Measurements from ENCODE around the gene C11orf54. TPM values are rescaled to one million over a fixed set of nuclear protein-coding genes. Genes with fewer than 3 reads are reported as not detected.

C11orf54 gene
- total RNA-seq, 2 experiments from 2014 or later = 24.4 to 24.6 TPM

GRCh38 chr11:93775289-93775688, 33.8 kb downstream of the C11orf54 start:
- no peaks in the 10 kb centered on the region for H3K27me3 Mint-ChIP-seq
- H3K27ac Mint-ChIP-seq = no peak overlapping the region
- no peaks in the 10 kb centered on the region for H3K4me1 Mint-ChIP-seq
- no peak for DNase-seq
- ChIA-PET POLR2A (interaction anchor here (2.6 kb wide), 1 partner anchor 10 kb away, joined by 8 read pairs; no protein-coding TSS in a partner anchor), CTCF (no interaction called here)
- H3K4me3 Mint-ChIP-seq = no peak overlapping the region
- peaks cover 2% of the 10 kb centered on the region for H3K9me3 Mint-ChIP-seq
- H3K36me3 Mint-ChIP-seq (ENCODE audit: low read depth) = peaks cover 12% of the 10 kb centered on the region

GRCh38 chr11:93783362-93783761, 41.9 kb downstream of the C11orf54 start:
- ChIA-PET CTCF (interaction anchor here (0.8 to 3.8 kb wide), 6 partner anchors 15 to 345 kb away, joined by 3 to 47 read pairs (median 4); partner anchors contain the start of genes C11orf54, PANX1 and TAF1D), POLR2A (interaction anchor here (0.8 to 9.1 kb wide), 24 partner anchors 9 to 761 kb away, joined by 3 to 325 read pairs (median 5); partner anchors contain the start of genes C11orf54, CEP295, FUT4 and PANX1)
- peak overlapping the region; percentile 97 for H3K4me3 Mint-ChIP-seq
- DNase-seq = no peak
- H3K36me3 Mint-ChIP-seq (ENCODE audit: low read depth) = peaks cover 43% of the 10 kb centered on the region
- H3K9me3 Mint-ChIP-seq = no peaks in the 10 kb centered on the region
- H3K27ac Mint-ChIP-seq = peak overlapping the region; percentile 90
- H3K4me1 Mint-ChIP-seq = peaks cover 46% of the 10 kb centered on the region
- no peaks in the 10 kb centered on the region for H3K27me3 Mint-ChIP-seq

- Mint-ChIP-seq H3K9me3 (no peaks in the 10 kb centered on the region), H3K36me3 (ENCODE audit: low read depth) (peaks cover 45% of the 10 kb centered on the region), H3K27me3 (no peaks in the 10 kb centered on the region), H3K4me1 (peaks cover 48% of the 10 kb centered on the region), H3K27ac (peak overlapping the region; percentile 90), H3K4me3 (peak overlapping the region; percentile 97)
- DNase-seq = no peak
- POLR2A ChIA-PET = interaction anchor here (0.7 to 9.1 kb wide), 28 partner anchors 9 to 1310 kb away, joined by 3 to 325 read pairs (median 5); partner anchors contain the start of genes ANKRD49, C11orf54, CEP295 and FUT4
- CTCF ChIA-PET = interaction anchor here (0.8 to 3.8 kb wide), 8 partner anchors 15 to 345 kb away, joined by 3 to 47 read pairs (median 4); partner anchors contain the start of genes C11orf54, CEP295, PANX1 and TAF1D
Measured at GRCh38 chr11:93783765-93784144, 42.3 kb downstream of the C11orf54 start.

- H3K27ac Mint-ChIP-seq = peak within 1 kb of the TSS; percentile 90
- H3K27me3 Mint-ChIP-seq = no peaks in the 10 kb centered on the region
- H3K4me1 Mint-ChIP-seq = peaks cover 50% of the 10 kb centered on the region
- ChIA-PET CTCF (interaction anchor here (0.8 to 3.8 kb wide), 8 partner anchors 16 to 344 kb away, joined by 3 to 47 read pairs (median 4); partner anchors contain the start of genes C11orf54, CEP295, PANX1 and TAF1D), POLR2A (interaction anchor here (0.7 to 9.1 kb wide), 28 partner anchors 8 to 1310 kb away, joined by 3 to 325 read pairs (median 5); partner anchors contain the start of genes ANKRD49, C11orf54, CEP295 and FUT4)
- H3K9me3 Mint-ChIP-seq = no peaks in the 10 kb centered on the region
- H3K36me3 Mint-ChIP-seq (ENCODE audit: low read depth) = peaks cover 51% of the 10 kb centered on the region
- peak; percentile 91 for DNase-seq
- peak within 1 kb of the TSS; percentile 97 for H3K4me3 Mint-ChIP-seq
Measured at GRCh38 chr11:93784145-93784934, 42.9 kb downstream of the C11orf54 start, which contains the start of gene MED17. MED17 (plus strand) TSS chr11:93784282; CDS start chr11:93784514, 232 bp downstream.

GRCh38 chr11:93784935-93785360, 43.5 kb downstream of the C11orf54 start:
- CTCF ChIA-PET = interaction anchor here (1.1 kb wide), 1 partner anchor 44 kb away, joined by 9 read pairs; the partner anchor contains the start of genes C11orf54 and TAF1D
- Mint-ChIP-seq H3K9me3 (no peaks in the 10 kb centered on the region), H3K27me3 (no peaks in the 10 kb centered on the region), H3K4me3 (peak overlapping the region; percentile 97), H3K4me1 (peaks cover 50% of the 10 kb centered on the region), H3K27ac (peak overlapping the region; percentile 90), H3K36me3 (ENCODE audit: low read depth) (peaks cover 53% of the 10 kb centered on the region)
- no peak for DNase-seq
- POLR2A ChIA-PET = interaction anchor here (0.7 to 9.1 kb wide), 3 partner anchors 10 to 46 kb away, joined by 3 to 325 read pairs (median 4); partner anchors contain the start of genes C11orf54 and TAF1D

- Mint-ChIP-seq H3K27ac (no peak overlapping the region), H3K36me3 (ENCODE audit: low read depth) (peaks cover 84% of the 10 kb centered on the region), H3K4me3 (no peak overlapping the region), H3K27me3 (no peaks in the 10 kb centered on the region), H3K4me1 (peaks cover 25% of the 10 kb centered on the region), H3K9me3 (no peaks in the 10 kb centered on the region)
- DNase-seq = no peak
- CTCF ChIA-PET = no interaction called here
- POLR2A ChIA-PET = interaction anchor here (1.9 to 4.9 kb wide), 3 partner anchors 7 to 55 kb away, joined by 6 to 42 read pairs (median 7); partner anchors contain the start of genes C11orf54, MED17 and TAF1D
Measured at GRCh38 chr11:93791493-93791892, 50.0 kb downstream of the C11orf54 start.

GRCh38 chr11:93796441-93797231, 55.2 kb downstream of the C11orf54 start:
- Mint-ChIP-seq H3K4me1 (peaks cover 9% of the 10 kb centered on the region), H3K36me3 (ENCODE audit: low read depth) (peaks cover 72% of the 10 kb centered on the region), H3K4me3 (no peak overlapping the region), H3K27ac (no peak overlapping the region), H3K9me3 (no peaks in the 10 kb centered on the region), H3K27me3 (no peaks in the 10 kb centered on the region)
- DNase-seq = no peak
- ChIA-PET POLR2A (no interaction called here), CTCF (no interaction called here)

- Mint-ChIP-seq H3K27ac (no peak overlapping the region), H3K4me1 (peaks cover 4% of the 10 kb centered on the region), H3K4me3 (no peak overlapping the region), H3K9me3 (no peaks in the 10 kb centered on the region), H3K36me3 (ENCODE audit: low read depth) (peaks cover 65% of the 10 kb centered on the region), H3K27me3 (no peaks in the 10 kb centered on the region)
- POLR2A ChIA-PET = interaction anchor here (0.6 to 1.7 kb wide), 5 partner anchors 11 to 72 kb away, joined by 3 to 6 read pairs (median 3); partner anchors contain the start of genes C11orf54 and TAF1D
- DNase-seq = no peak
- CTCF ChIA-PET = interaction anchor here (1.3 to 1.4 kb wide), 2 partner anchors 25 to 63 kb away, joined by 3 read pairs; no protein-coding TSS in a partner anchor
Measured at GRCh38 chr11:93801366-93801765, 59.9 kb downstream of the C11orf54 start.

GRCh38 chr11:93804879-93805278, 63.4 kb downstream of the C11orf54 start:
- H3K27ac Mint-ChIP-seq = no peak overlapping the region
- peaks cover 61% of the 10 kb centered on the region for H3K36me3 Mint-ChIP-seq (ENCODE audit: low read depth)
- H3K27me3 Mint-ChIP-seq = no peaks in the 10 kb centered on the region
- no peak overlapping the region for H3K4me3 Mint-ChIP-seq
- no peaks in the 10 kb centered on the region for H3K9me3 Mint-ChIP-seq
- no peaks in the 10 kb centered on the region for H3K4me1 Mint-ChIP-seq
- CTCF ChIA-PET = no interaction called here
- POLR2A ChIA-PET = no interaction called here
- DNase-seq = no peak

GRCh38 chr11:93807980-93808379, 66.5 kb downstream of the C11orf54 start:
- ChIA-PET CTCF (interaction anchor here (1.6 kb wide), 1 partner anchor 24 kb away, joined by 3 read pairs; the partner anchor contains the start of gene MED17), POLR2A (no interaction called here)
- Mint-ChIP-seq H3K4me3 (no peak overlapping the region), H3K27ac (no peak overlapping the region), H3K36me3 (ENCODE audit: low read depth) (peaks cover 69% of the 10 kb centered on the region), H3K4me1 (no peaks in the 10 kb centered on the region), H3K9me3 (no peaks in the 10 kb centered on the region), H3K27me3 (no peaks in the 10 kb centered on the region)
- no peak for DNase-seq

- ChIA-PET CTCF (no interaction called here), POLR2A (no interaction called here)
- H3K9me3 Mint-ChIP-seq = no peaks in the 10 kb centered on the region
- no peaks in the 10 kb centered on the region for H3K27me3 Mint-ChIP-seq
- H3K27ac Mint-ChIP-seq = no peak overlapping the region
- no peak for DNase-seq
- H3K36me3 Mint-ChIP-seq (ENCODE audit: low read depth) = peaks cover 59% of the 10 kb centered on the region
- H3K4me1 Mint-ChIP-seq = no peaks in the 10 kb centered on the region
- H3K4me3 Mint-ChIP-seq = no peak overlapping the region
Measured at GRCh38 chr11:93813974-93814373, 72.5 kb downstream of the C11orf54 start.
